HepG2 (cell line): Measurements from ENCODE around the gene TLDC2. TPM values are rescaled to one million over a fixed set of nuclear protein-coding genes. Genes with fewer than 3 reads are reported as not detected.

Experiments used
- ATAC-seq: fragments of 200-7000 bp; cut with Tn5 transposase; 3 replicates; pipeline ENCODE4 v1.9.1; 2020; ENCODE audit warnings: mild to moderate bottlenecking, moderate library complexity
- BruUV-seq: library from RNA; stranded (reverse); fragments of 400-500 nt; replicated peaks from 2 replicates; lab custom pipeline; 2021; lab: Mats Ljungman, UMichigan
- CTCF ChIA-PET: fragments of 300-600 bp; formaldehyde crosslinking; extraction: SDS; loops from one replicate; lab custom pipeline; 2021; ENCODE audit warnings: low total read pairs, inconsistent platforms, low intra/inter-chr PET ratio; lab: Yijun Ruan, JAX
- POLR2A ChIA-PET: fragments of 350-600 bp; sonication (Branson Sonifier 250); formaldehyde crosslinking; loops from one replicate; lab custom pipeline; 2020; ENCODE audit warnings: antibody characterized with exemption, inconsistent platforms; lab: Yijun Ruan, JAX
- DNase-seq: peaks from one replicate; pipeline ENCODE4 v3.0.0-alpha.2; 2015; ENCODE audit warnings: low spot score
- FAIRE-seq: peaks from 3 replicates; lab custom pipeline; 2011; peaks lifted over from hg19 to GRCh38; lab: Jason Lieb, UNC
- H2AFZ ChIP-seq: one replicate; pipeline ENCODE4 v1.6.1; 2011; ENCODE audit warnings: low read length, inconsistent platforms
- H3K27ac ChIP-seq: fragments of 300-600 bp; 3 replicates; pipeline ENCODE4 v1.8.0; 2011; ENCODE audit warnings: mixed run types, mild to moderate bottlenecking, mixed read lengths, low read length, inconsistent platforms; ENCODE audit not compliant: insufficient read depth; ENCODE audit errors: extremely low read length
- H3K27me3 ChIP-seq, 2 experiments: fragments of 200-600 bp in 1 of 2; 2 replicates in 1 of 2; 3 replicates in 1 of 2; pipeline versions ENCODE4 v1.6.0 to v1.8.0; 2011; ENCODE audit warnings: low read length in 2 of 2, mild to moderate bottlenecking in 2 of 2, moderate library complexity in 2 of 2, inconsistent platforms in 1 of 2; ENCODE audit not compliant: insufficient read depth in 2 of 2, control insufficient read depth in 1 of 2
- H3K36me3 ChIP-seq, 2 experiments: fragments of 200-600 bp in 1 of 2; replicated peaks in 1 of 2; 2 replicates in 1 of 2; 3 replicates in 1 of 2; pipeline versions ENCODE4 v1.5.1 to v1.8.0; 2011; ENCODE audit warnings: low read length in 2 of 2, inconsistent platforms in 1 of 2; ENCODE audit not compliant: insufficient read depth in 2 of 2, control insufficient read depth in 1 of 2
- H3K4me1 ChIP-seq: 2 replicates; pipeline ENCODE4 v1.5.1; 2012; ENCODE audit warnings: low read length, inconsistent platforms; ENCODE audit not compliant: insufficient read depth
- H3K4me2 ChIP-seq: 2 replicates; pipeline ENCODE4 v1.6.0; 2011; ENCODE audit warnings: low read depth, low read length, inconsistent platforms
- H3K4me3 ChIP-seq, 3 experiments: fragments of 200-600 bp in 1 of 3; sonication (generic), shearing (Covaris generic) in 1 of 3; replicated peaks in 1 of 3; 2 replicates each; pipeline ENCODE4 v1.5.1; 2011 to 2016; ENCODE audit warnings: low read length in 3 of 3, inconsistent platforms in 2 of 3, low read depth in 2 of 3, mild to moderate bottlenecking in 2 of 3, control low read depth in 1 of 3, mixed read lengths in 1 of 3; ENCODE audit not compliant: insufficient read depth in 1 of 3
- H3K79me2 ChIP-seq: one replicate; pipeline ENCODE4 v1.6.1; 2011; ENCODE audit warnings: low read length, inconsistent platforms; ENCODE audit not compliant: insufficient read depth
- H3K9ac ChIP-seq: 2 replicates; pipeline ENCODE4 v1.6.0; 2011; ENCODE audit warnings: mild to moderate bottlenecking, low read depth, low read length, inconsistent platforms; ENCODE audit not compliant: insufficient read depth
- H3K9me3 ChIP-seq: 2 replicates; pipeline ENCODE4 v1.5.1; 2012; ENCODE audit warnings: mild to moderate bottlenecking, low read length
- H4K20me1 ChIP-seq: 2 replicates; pipeline ENCODE4 v1.6.0; 2011; ENCODE audit warnings: inconsistent platforms, mild to moderate bottlenecking, low read length, moderate library complexity; ENCODE audit not compliant: insufficient read depth
- NFYB ChIP-seq: sonication (generic); formaldehyde crosslinking; IDR thresholded peaks from 2 replicates; pipeline ENCODE4 v1.4.0; 2020; ENCODE audit warnings: missing genetic modification reagents
- WGBS: methylation state at CpG from one replicate; pipeline ENCODE4 v1.1.6; 2017; ENCODE audit warnings: low lambda C conversion rate; 5-methylcytosine and 5-hydroxymethylcytosine counted together
- in situ Hi-C: cut with HindIII; loops from 2 replicates; pipeline ENCODE4 v1.10.0; 2017; ENCODE audit warnings: low pct_unique_long_range_greater_than_20kb; ENCODE audit not compliant: extremely low pct_ligation_motif_present
- intact Hi-C: fragments of 100-400 bp; cut with micrococcal nuclease; formaldehyde crosslinking; loops from one replicate; pipeline ENCODE4 v1.10.0; 2022; ENCODE audit not compliant: unreplicated experiment
- polyA plus RNA-seq, 8 experiments: library from polyadenylated mRNA; depleted of rRNA in 3 of 8; stranded (reverse) in 7 of 8; unstranded in 1 of 8; fragments of >200 nt; fragmentation: Illumina TruSeq in 4 of 8; extraction: Trizol in 4 of 8; gene quantifications; 2 replicates each; pipeline versions ENCODE4 v1.2.1 to v1.2.3, GENCODE V29; 2011 to 2016; ENCODE audit warnings: low read depth in 4 of 8, missing spikeins in 1 of 8, mixed read lengths in 1 of 8; ENCODE audit not compliant: insufficient read depth in 1 of 8
- total RNA-seq, 5 experiments: library from RNA; depleted of rRNA; stranded (reverse); fragments of >200 nt; fragmentation: Illumina TruSeq; extraction: Trizol; gene quantifications; 2 replicates each; pipeline ENCODE4 v1.2.3, GENCODE V29; 2016; ENCODE audit warnings: low read depth in 1 of 5
- TF ChIP-seq, protein P1 (sequence below): sonication (generic); formaldehyde crosslinking; IDR thresholded peaks from one replicate; pipeline ENCODE4 v1.5.1; 2020; ENCODE audit warnings: mild to moderate bottlenecking, missing genetic modification reagents; ENCODE audit errors: not compliant biosample characterization

Gene TLDC2
- total and polyA plus RNA-seq, 2 of the 13 experiments (the other 11 are each of a cell fraction or from before 2014, with no cell fraction given), result 1.5 to 1.6 TPM

DNA sequence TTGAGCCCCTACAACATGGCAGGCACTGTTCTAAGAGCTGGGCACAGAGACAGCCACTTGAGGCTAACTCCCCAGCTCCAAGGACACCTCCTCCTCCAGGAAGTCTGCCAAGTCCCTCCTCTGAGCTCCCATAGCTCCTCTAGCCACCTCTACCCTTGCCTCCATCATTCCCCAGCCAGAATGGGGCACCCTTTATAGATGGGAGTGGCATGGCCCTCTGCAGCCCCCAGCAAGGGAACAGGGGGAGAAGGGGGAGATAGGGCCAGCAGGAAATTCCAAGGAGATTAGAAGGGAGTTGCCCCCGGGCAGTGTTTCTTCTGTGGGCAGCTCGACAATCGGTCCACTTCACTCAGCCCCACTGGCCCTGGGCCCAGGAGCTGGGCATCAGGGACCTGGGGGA lies 19.7 kb upstream of the TLDC2 start:
- ATAC-seq (no peak), FAIRE-seq (no peak), DNase-seq (no peak)
- POLR2A ChIA-PET, result interaction anchor here (1.0 to 2.0 kb wide), 4 partner anchors 10 to 48 kb away, joined by 3 to 7 read pairs (median 4); no protein-coding TSS in a partner anchor
- Histone ChIP-seq H2AFZ (no peak overlapping the region), H3K4me3 (no peak overlapping the region), H3K36me3 (peaks cover 0 to 3% of the 10 kb centered on the region in 2 experiments; a peak in 3 of 5 replicates), H3K4me1 (peaks cover 23% of the 10 kb centered on the region), H3K27ac (no peak overlapping the region), H3K9ac (no peak overlapping the region), H3K79me2 (peaks cover 15% of the 10 kb centered on the region), H3K9me3 (no peaks in the 10 kb centered on the region), H3K4me2 (no peak overlapping the region), H3K27me3 (no peaks in the 10 kb centered on the region)
- BruUV-seq, result no TSS peak
- 100% methylated on average over 3 of the region's 3 CpGs for WGBS
- intact Hi-C loops, result no loop called here
- no peak for TF ChIP-seq NFYB (CRISPR knock-in tag)
- TF ChIP-seq, protein P1, sequence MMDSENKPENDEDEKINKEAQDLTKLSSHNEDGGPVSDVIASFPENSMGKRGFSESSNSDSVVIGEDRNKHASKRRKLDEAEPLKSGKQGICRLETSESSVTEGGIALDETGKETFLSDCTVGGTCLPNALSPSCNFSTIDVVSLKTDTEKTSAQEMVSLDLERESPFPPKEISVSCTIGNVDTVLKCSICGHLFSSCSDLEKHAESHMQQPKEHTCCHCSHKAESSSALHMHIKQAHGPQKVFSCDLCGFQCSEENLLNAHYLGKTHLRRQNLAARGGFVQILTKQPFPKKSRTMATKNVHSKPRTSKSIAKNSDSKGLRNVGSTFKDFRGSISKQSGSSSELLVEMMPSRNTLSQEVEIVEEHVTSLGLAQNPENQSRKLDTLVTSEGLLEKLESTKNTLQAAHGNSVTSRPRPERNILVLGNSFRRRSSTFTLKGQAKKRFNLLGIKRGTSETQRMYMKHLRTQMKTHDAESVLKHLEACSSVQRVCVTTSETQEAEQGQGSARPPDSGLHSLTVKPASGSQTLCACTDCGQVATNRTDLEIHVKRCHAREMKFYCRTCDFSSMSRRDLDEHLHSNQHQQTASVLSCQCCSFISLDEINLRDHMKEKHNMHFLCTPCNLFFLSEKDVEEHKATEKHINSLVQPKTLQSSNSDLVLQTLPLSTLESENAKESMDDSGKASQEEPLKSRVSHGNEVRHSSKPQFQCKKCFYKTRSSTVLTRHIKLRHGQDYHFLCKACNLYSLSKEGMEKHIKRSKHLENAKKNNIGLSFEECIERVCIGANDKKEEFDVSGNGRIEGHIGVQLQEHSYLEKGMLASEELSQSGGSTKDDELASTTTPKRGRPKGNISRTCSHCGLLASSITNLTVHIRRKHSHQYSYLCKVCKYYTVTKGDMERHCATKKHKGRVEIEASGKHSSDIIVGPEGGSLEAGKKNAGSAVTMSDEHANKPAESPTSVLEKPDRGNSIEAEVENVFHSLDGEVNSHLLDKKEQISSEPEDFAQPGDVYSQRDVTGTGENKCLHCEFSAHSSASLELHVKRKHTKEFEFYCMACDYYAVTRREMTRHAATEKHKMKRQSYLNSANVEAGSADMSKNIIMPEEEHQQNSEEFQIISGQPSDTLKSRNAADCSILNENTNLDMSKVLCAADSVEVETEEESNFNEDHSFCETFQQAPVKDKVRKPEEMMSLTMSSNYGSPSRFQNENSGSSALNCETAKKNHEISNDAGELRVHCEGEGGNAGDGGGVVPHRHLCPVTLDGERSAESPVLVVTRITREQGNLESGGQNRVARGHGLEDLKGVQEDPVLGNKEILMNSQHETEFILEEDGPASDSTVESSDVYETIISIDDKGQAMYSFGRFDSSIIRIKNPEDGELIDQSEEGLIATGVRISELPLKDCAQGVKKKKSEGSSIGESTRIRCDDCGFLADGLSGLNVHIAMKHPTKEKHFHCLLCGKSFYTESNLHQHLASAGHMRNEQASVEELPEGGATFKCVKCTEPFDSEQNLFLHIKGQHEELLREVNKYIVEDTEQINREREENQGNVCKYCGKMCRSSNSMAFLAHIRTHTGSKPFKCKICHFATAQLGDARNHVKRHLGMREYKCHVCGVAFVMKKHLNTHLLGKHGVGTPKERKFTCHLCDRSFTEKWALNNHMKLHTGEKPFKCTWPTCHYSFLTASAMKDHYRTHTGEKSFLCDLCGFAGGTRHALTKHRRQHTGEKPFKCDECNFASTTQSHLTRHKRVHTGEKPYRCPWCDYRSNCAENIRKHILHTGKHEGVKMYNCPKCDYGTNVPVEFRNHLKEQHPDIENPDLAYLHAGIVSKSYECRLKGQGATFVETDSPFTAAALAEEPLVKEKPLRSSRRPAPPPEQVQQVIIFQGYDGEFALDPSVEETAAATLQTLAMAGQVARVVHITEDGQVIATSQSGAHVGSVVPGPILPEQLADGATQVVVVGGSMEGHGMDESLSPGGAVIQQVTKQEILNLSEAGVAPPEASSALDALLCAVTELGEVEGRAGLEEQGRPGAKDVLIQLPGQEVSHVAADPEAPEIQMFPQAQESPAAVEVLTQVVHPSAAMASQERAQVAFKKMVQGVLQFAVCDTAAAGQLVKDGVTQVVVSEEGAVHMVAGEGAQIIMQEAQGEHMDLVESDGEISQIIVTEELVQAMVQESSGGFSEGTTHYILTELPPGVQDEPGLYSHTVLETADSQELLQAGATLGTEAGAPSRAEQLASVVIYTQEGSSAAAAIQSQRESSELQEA, result peak; percentile 35
- TF ChIP-seq, all 625 proteins: peak for 1
- in situ Hi-C loops, result no loop called here
- H4K20me1 ChIP-seq, result no peaks in the 10 kb centered on the region; the same call in 1 of the 2 replicates
- CTCF ChIA-PET, result no interaction called here
